Testis (tissue), 3 donors: ENCODE results near the gene MEGF6. TPM values are rescaled to one million over a fixed set of nuclear protein-coding genes. Genes with fewer than 3 reads are reported as not detected.

Experiments
- DNase-seq: peaks from one replicate; pipeline ENCODE4 v3.0.0-alpha.2; 2019
- H3K27ac ChIP-seq, 2 donors: fragments of 200-600 bp; sonication (generic); one replicate each; pipeline ENCODE4 v1.5.1; 2019
- H3K27me3 ChIP-seq: fragments of 200-600 bp; sonication (generic); one replicate; pipeline ENCODE4 v1.5.1; 2019
- H3K36me3 ChIP-seq: fragments of 200-600 bp; sonication (generic); one replicate; pipeline ENCODE4 v1.5.1; 2017; ENCODE audit warnings: low read depth; ENCODE audit errors: missing control alignments
- H3K4me1 ChIP-seq: fragments of 200-600 bp; sonication (generic); one replicate; pipeline ENCODE4 v1.5.1; 2019
- H3K4me3 ChIP-seq, 2 donors: fragments of 200-600 bp; sonication (generic); one replicate each; pipeline ENCODE4 v1.5.1; 2017 to 2019
- H3K9me3 ChIP-seq: fragments of 200-600 bp; sonication (generic); one replicate; pipeline ENCODE4 v1.5.1; 2017
- CTCF ChIP-seq, 3 experiments: fragments of 450-650 bp in 2 of 3; fragments of 200-600 bp in 1 of 3; sonication (generic) in 1 of 3; IDR thresholded peaks; one replicate each; pipeline ENCODE4 v1.5.1; 2016 to 2019; ENCODE audit warnings: antibody characterized with exemption in 3 of 3, mild to moderate bottlenecking in 2 of 3, moderate library complexity in 1 of 3
- POLR2A ChIP-seq: fragments of 450-650 bp; IDR thresholded peaks from one replicate; pipeline ENCODE4 v1.6.1; 2017; ENCODE audit warnings: antibody characterized with exemption, mild to moderate bottlenecking, moderate library complexity
- WGBS, 2 donors: methylation state at CpG; one replicate each; pipeline ENCODE4 v1.1.5; 2018; 5-methylcytosine and 5-hydroxymethylcytosine counted together
- intact Hi-C: fragments of 100-400 bp; cut with DNase I; formaldehyde crosslinking; loops from one replicate; pipeline ENCODE4 v1.15.1; 2023; ENCODE audit warnings: low total_unique reads
- polyA plus RNA-seq: library from polyadenylated mRNA; stranded (reverse); fragments of 350-450 nt; fragmentation: Illumina TruSeq; extraction: RNeasy Lipid Tissue Mini Kit (QIAGEN cat#74804); gene quantifications from one replicate; pipeline ENCODE4 v1.2.3, GENCODE V29; 2014; ENCODE audit warnings: low read depth, low replicate concordance; ENCODE audit not compliant: insufficient read depth
- total RNA-seq, 2 donors: library from RNA; depleted of rRNA; stranded (reverse); fragments of >200 nt; gene quantifications; one replicate each; pipeline ENCODE4 v1.2.3, GENCODE V29; 2016

Gene MEGF6
- total and polyA plus RNA-seq, 3 donors from 2014 or later: 9.0 to 26.4 (median 16.1) TPM

- H3K9me3 ChIP-seq: no peaks in the 10 kb centered on the region
- H3K27me3 ChIP-seq: no peaks in the 10 kb centered on the region
- H3K4me3 ChIP-seq: no peak overlapping the region
- no peak overlapping the region for H3K27ac ChIP-seq
- 90 to 94% methylated on average over 8 to 32 of the region's 32 CpGs for WGBS, 2 donors
- TF ChIP-seq CTCF (IDR thresholded peaks at IDR 0.05): no peak
- DNase-seq: no peak
- intact Hi-C loops: no loop called here
- H3K36me3 ChIP-seq: no peaks in the 10 kb centered on the region
- H3K4me1 ChIP-seq: no peaks in the 10 kb centered on the region
These were observed 44.1 kb downstream of the MEGF6 start for GRCh38 chr1:3566951-3567804.

DNA sequence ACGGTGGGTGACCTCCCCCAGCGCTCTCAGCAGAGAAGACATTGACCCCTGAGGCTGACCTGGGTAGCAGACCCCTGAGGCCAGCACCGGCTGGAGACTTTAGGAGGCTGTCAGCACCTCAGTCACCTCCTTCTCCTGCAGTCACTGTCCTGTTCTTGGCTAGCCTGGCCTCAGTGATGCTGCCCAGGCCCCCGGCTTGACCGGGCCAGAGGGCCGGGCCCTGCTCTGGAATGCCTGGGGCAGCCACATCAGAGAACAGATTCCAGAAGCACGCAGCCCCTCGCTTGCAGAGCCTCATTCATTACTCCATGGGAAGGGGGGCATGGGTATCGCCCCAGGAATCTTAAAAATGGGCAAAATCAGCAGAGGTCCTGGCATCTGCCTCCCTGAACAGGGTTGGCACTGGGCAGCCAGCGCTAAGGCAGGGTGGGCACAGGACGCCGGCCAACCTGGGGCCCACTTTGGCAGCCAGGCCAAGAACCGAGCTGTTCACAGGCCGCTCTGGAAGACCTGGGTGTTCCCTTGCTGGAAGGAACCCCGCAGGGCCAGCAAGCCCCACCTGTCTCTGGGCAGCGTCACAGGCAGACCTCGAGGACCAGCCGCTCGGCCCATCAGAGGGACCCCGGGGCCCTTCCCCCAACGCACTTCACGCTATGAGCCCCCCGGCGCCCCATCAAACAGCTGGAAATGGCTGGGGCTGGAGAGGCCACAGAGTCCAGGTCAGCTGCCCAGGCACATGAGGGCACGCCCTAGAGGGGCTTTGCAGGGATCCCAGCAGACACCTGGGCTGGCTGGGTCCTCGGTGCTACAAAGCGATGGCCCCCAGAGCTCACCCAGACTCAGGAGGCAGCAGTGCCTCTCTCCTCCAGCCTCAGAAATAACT is 45.1 kb downstream of the MEGF6 start:
- Histone ChIP-seq H3K9me3 (no peaks in the 10 kb centered on the region), H3K27ac (no peak overlapping the region), H3K36me3 (no peaks in the 10 kb centered on the region), H3K27me3 (no peaks in the 10 kb centered on the region), H3K4me3 (no peak overlapping the region), H3K4me1 (peaks cover 3% of the 10 kb centered on the region)
- WGBS, 2 donors: 88 to 100% methylated on average over 2 to 27 of the region's 27 CpGs
- TF ChIP-seq POLR2A: no peak
- no peak for TF ChIP-seq CTCF (IDR thresholded peaks at IDR 0.05)
- intact Hi-C loops: no loop called here
- DNase-seq: no peak

- Histone ChIP-seq H3K27me3 (no peaks in the 10 kb centered on the region), H3K27ac (no peak overlapping the region), H3K4me3 (no peak overlapping the region), H3K4me1 (peaks cover 11% of the 10 kb centered on the region), H3K9me3 (no peaks in the 10 kb centered on the region), H3K36me3 (no peaks in the 10 kb centered on the region)
- intact Hi-C loops: no loop called here
- no peak for TF ChIP-seq POLR2A
- peak; percentile 52 to 74 (median 66) for TF ChIP-seq CTCF (IDR thresholded peaks at IDR 0.05)
- 73 to 83% methylated on average over 15 to 29 of the region's 29 CpGs for WGBS, 2 donors
- no peak for DNase-seq
These were observed 46.1 kb downstream of the MEGF6 start for GRCh38 chr1:3564921-3565831.

DNA sequence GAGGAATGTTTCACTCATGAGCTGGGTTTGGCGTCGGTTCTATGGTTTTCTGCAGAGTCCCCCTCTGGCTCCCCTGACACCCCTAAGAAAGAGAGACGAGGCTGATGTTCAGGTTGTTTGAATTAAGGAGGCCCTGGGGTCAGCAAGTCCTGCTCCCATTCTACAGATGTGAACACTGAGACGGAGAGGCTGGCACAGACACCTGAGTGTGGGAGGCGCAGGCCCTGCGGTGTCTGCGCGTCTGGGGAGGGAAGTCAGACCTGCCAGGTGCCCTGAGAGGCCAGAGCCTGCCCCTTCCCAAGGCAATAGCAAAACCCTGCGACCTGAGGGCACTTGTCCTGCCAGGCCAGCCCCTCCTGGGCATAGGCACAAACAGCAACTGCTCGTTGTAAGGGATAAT is 47.7 kb downstream of the MEGF6 start:
- Histone ChIP-seq H3K27me3 (no peaks in the 10 kb centered on the region), H3K36me3 (no peaks in the 10 kb centered on the region), H3K9me3 (no peaks in the 10 kb centered on the region), H3K4me3 (no peak overlapping the region), H3K27ac (no peak overlapping the region), H3K4me1 (peaks cover 12% of the 10 kb centered on the region)
- DNase-seq: no peak
- no peak for TF ChIP-seq CTCF (IDR thresholded peaks at IDR 0.05)
- TF ChIP-seq POLR2A: no peak
- WGBS, 2 donors: 40 to 94% methylated on average over 1 to 10 of the region's 10 CpGs
- intact Hi-C loops: no loop called here
